Hippocampal formation (tissue), 2 donors: ENCODE results near the gene ALX4.

Source experiments
- DNase-seq, 2 donors: peaks; one replicate each; lab custom pipeline; 2025; lab: John Stamatoyannopoulos, UW

The ALX4 gene

DNA sequence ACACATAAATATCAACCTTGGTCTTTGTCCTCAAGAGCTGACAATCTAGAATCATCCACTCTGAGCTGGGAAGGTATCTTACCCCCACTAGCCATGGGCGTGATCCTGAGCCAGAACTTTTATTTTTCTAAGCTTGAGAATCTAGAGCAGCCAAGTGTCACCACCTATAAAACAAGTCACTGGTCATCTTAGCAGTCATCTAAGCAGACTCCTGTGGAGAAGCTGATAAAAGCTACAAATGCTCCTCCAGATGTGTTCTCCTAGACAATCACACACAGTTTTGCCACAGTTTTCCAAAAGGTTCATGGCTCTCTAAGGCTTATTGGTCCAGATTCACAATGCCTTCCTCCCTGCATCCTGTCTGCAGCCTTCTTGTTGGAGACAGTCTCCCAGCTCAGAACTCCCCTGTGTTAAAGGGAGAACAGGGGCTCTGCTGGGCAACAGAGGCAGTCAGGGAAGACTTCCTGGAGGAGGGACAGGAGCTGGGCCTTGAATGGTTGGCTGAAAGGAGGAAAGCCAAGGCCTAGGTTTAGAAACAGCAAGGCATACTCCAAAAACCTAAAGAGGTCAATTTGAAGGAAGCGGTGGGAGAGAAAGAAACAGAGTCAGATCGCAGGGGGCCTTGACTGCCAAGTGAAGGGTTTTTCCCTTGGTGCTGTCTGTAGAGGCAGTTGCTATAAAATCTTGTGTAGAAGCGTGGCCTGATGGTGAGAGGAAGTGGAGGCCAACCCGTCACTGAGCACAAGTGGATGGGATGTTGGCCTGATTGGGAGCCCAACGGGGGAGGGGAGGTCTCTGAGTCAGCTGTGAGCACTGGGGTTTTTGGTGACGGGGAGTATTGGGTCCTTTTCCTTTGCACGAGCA lies 42.0 kb downstream of the ALX4 start:
- no peak for DNase-seq

DNA sequence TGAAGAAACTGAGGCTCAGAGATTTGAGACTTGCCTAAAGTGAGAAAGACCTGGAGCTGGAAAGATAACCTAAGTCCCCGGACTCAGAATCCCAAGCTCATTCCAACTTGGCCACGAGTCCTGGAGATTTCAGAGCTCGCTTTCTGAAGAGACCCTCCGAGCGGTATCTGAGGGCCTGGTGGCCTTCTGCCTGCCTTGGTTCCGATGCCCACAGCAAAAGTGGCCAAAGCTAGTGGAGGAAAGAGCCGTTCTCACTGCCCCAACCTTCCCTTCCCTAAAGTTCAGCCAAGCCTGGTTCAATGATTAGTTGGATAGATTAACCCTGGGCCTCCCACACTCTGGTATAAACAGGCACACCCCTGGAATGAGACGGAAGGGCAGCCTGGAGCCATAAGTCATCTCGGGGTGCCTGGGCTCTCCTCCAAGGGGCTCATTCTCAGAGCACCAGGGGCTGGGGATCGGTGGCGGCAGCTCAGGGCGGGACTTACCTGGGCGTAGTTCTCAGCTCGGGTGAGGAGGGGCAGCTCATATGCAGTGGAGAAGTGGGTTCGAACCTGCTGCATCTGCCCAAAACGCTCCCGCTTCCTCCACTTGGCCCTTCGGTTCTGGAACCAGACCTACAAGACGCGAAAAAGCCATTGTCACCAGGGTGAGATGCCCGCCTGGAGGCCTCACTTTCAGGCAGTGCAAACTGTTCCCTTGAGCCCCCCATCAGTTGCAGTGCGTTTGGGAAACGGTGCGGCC lies 42.8 kb downstream of the ALX4 start:
- DNase-seq, result no peak

DNA sequence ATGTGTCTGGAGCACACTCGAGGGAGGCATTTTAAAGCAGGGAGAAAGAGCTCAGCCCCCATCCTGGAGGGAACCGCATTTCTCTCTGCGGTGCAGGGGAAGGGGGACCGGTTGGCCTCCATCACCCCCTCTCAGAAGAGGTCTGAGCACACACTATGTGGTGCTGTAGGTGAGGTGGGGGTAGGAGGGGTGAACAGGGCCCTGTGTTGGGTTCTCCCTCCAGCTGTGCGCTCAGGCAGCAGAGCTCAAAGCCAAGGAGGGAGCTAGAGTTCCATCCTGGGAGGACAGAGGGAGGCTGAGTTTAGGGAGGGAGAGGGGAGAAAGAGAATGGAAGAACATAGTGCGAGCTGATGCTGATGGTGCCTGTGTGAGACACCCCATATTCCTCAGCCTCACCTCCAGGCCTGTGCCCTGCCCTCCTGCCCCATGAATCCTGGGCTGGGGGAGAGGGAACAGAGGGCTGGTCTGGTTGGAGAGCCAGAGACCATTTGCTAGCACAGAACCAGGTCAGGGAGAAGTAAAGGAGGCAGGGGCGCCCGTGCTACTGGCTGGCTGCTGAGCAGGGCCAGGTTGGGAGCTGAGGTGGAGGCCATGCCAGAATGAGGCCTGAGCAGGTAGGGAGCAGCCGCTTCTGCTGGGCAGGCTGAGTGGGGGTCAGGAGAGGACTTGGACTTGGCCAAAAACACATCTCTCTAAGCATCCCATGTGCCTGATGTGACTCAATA lies 43.7 kb downstream of the ALX4 start:
- DNase-seq, result no peak

DNA sequence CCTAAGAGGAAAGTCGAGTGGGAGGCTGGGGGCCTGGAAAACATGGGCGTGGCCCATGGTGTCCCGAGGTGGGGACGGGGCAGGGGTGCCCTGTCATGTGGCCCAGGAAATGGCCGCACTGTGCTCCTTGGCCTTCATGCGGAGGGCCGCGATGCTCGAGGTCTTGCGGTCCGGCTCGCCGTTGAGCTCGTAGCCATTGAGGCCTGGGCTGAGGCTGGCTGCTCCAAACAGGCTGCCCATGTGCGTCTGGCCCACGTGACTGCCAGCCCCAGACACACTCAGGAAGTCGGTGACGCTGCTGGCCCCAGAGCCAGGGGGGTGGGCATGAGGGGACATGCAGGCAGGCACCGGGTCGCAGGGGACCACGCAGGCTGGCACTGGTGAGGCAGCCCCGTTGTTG lies 45.2 kb downstream of the ALX4 start:
- DNase-seq, result no peak

DNA sequence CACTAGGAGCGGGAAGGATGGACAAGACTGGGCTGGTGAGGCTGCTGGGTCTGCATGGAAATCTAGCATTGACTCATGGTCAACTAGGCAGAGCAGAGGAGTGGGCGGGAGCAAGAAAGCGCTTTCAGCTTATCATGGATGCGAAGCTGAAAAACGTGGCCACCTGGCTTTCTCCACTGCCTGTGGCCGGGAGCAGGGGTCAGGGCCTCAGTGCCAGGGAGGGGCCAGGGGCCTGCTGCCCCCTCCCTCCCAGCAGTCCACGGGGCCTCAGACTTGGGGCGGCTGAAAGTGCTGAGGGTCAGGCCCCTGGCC lies 45.5 kb downstream of the ALX4 start:
- DNase-seq, result no peak

DNA sequence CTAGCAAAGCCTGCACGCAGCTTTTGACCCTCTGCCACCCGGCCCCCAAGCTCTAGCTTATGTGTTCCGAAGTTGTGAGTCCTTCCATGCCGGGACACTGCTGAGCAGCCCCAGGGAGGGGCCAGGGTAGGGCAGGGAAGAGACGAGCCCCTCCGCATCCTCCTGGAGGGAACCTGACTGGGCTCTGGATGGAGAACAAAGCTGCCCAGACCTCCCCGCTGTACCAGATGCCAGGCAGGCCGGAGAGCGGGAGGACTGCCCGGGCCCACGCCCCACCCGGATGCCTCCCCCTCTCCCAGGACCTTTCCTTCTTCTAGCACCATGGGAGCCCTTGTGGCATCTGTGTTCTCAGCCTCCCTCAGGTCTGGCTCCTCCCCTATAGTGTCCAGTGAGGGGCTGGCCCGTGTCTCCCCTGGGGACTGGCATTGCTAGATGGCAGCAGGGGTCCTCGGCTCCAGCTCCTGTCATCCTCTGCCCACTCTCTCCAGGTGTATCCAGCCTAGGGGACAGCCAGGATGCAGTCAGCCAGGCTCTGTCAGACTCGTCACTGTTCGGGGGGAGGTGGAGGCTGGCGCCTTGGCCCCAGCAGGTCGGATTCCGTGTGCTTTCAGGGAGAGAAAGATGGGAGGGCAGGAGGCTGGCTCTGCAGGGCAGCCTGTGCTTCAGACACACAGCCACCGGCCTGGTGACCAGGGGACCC lies 46.1 kb downstream of the ALX4 start:
- DNase-seq, result no peak

DNA sequence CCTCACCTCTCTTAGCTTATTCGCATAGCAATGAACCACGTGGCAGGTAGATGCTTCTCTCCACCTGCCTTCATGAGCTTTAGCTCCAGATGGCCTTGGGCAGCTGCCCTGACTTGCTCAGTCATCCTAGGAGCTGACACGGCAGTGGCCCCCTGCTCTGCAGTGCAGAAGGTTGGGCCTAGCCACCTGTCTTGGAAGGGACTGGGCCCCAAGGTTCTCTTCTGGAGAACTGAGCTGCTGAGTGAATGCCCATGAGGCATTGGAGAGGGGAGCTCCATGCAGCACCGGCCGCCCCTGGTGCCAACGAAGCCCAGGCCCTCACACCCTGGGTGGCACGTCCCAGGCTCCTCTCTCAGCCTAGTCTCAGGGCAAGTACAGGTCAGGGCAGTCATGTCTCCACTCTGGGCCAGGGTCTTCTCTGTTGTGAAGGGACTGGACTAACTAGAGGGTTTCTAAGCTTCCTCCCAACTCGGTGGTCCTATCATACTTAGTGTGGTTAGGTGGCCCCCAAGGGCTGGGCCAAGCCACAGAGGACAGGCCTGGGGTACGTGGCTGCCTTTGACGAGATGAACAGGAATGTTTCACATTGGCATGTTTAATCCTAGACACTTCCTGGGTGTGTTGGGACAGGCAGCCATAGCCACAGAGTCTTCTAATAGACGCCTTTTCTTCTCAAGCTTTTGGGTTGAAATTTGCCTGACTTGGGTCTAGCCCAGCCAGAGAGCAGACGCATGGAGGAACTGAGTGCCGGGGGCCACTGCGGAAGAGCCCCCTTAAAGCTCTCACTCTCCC lies 47.9 kb downstream of the ALX4 start:
- no peak for DNase-seq

DNA sequence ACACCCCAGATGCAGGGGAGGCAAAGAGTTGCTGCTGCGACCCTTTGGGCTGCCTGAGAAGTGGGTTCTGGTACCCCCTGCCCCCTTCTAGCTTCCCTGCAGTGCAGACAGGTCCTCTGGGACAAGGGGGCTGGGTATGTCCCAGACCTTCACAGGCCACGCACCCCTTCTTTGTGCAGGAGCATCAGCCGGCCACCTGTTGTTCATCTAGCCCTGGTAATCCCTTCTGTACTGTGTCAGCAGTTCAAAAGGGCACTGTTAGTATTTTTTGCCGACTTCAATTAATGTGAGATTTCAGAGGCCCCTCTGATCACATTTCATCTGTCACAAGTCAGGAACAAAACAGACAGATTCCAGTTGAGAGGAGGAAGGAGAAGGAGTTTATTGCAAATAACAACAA lies 49.9 kb downstream of the ALX4 start:
- no peak for DNase-seq

DNA sequence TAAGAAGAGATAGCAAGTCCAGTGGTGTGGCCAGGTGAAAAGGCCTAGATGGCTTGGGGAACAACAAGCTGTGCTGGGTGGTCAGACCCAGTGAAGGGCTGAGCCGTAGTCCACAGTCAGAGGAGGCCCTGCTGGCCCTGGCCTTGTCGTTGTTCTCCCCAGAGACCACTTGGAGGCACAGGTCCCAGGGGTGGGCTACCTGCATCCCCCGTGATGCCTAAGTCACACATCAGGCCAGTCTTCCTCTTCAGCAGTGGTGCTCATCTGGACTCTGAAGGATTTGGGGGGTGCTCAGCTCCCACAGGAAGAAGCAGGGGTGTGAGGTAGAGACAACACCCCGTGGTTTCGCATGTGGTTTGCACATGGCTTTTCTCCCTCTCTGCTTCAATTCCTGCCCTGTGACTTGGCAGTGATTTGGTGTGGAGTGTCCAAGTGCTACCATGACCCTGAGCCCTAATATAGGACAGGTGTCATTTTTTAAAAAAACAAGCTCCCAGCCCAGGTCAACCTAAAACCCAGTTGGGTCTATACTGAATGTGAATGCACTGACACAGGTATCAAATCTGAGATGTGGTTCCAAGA lies 51.0 kb downstream of the ALX4 start:
- no peak for DNase-seq

DNA sequence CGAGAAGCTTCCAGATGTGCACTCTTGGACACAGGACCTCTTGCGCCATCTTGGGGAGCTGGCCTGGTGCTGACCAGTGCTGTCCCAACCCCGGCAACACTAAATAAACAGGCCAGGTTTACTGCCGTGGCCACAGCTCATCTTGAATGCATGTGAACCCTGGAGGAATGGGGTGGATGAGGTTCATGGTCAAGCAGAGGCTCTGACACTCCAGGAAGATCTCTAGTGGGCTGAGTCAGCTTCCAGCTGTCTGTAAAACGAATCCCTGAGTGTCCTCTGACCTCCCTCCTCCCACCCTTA lies 51.8 kb downstream of the ALX4 start:
- no peak for DNase-seq

DNA sequence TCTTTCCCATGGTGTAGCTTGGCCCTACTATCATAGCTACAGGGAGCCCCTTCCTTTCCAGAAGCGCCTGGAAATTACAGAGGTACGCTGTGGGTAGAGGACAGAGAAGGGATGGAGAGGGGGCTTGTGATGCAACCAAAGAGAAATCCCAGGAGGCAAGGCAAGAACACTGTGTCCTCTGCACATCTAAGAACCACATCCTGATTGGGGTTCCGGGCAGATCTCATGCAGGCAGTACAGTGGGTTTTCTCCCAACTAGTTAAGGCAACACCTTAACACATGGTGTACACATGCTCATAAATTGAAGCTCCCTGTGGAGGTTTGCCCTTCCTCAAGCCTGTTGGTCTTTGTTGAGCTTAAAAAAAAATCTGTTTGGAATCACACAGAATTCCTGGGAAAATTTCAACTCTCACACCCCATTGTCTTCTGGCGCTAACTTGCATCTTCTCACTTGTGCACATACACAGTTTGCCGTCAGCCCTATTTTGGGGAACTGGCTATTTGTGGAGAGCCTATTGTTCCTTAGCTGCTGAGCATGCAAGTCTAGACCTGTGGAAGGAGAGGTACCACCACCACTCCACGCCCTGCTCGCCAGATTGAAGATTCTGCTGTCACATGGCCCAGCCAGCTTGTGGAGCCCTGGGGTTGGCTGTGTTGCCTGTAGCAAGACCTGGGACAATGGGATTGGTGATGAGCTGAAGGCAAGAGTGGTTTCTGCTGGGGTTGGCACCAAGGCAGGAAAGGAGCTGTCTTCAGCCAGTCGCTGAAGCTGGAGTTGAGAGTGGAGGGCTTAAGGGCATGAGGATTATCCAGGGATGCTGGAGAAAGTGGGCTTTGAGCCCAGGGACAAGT lies 52.4 kb downstream of the ALX4 start:
- no peak for DNase-seq

DNA sequence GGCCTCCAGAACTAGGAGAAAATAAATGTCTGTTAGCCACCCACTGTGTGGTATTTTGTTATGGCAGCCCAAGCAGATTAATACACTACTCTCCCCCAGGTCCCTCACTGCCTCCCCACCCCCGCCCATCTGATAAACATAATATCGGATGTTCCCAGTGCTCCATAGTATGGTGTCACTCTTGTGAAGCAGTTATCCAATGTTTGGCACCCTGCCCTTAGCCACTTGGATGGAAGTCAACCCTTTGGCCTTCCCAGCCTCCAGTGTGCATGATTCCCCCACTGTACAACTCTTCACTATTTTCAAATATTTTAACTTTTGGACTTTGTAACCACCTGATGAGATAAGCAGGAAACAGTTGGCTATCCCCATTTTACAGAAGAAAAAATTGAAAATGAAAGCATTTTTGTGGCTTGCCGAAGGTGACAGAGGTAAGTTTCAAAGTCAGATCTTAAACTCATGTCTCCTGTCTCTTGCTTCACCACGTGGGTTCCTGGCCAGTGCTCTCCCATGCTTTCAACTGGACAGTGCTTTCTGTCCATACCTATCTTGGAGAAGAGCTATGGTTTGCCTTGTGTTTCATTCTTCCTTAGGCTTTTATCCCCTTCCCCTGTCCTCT lies 53.2 kb downstream of the ALX4 start:
- DNase-seq, result no peak

DNA sequence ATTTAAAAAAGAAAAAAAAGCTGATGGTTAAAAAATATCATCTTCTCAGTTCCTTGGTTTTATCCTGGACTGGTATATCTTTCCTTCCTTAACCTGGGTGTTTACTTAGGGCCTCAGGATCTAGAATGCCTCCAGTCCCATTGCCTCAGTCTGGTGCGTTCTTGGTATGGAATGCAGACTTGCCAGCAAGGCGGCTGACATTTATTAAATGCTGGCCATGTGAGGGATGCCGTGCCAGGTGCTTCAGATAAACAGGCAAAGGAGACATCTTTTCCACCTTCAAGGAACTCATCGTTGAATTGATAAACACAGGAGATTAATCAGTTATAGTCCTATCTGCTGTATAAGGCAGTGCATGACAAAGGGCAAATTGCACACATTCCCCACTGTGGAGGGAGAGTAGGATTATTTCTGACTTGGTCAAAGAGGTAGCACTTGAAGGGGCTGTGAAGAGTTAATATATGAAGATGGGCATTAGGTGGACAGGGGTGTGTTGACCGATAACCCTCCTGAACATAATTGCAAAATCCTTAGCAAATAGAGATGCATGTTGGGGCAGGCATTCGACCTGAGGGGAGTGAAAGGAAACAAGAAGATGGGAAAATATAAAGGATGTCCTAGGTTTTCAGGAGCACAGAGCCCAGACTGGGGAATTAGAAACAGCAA lies 54.4 kb downstream of the ALX4 start:
- DNase-seq, result no peak

DNA sequence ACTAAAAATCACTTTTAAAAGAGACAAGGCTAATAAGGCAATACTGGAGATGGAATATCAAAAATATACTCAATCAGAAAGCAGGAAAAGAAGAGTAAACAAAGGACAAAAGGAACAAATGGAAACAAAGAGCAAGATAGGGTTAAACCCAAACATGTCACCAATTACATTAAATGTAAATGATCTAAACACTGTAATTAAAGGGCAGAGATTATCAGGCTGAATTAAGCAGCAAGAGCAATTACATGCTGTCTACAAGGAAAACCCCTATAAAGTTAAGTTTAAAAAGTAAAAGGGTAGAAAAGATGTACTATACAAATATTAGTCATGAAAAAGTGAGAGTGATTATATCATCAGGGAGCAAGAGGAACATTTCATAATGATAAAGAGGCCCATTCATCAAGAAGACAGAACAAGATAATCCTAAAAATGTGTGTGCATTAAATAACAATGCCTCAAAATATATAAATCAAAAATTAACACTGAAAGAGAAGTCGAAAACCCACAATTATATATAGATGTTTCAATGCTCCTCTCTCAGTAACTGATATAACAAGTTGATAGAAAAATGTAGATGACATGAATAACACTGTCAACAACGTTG lies 56.8 kb downstream of the ALX4 start:
- no peak for DNase-seq

DNA sequence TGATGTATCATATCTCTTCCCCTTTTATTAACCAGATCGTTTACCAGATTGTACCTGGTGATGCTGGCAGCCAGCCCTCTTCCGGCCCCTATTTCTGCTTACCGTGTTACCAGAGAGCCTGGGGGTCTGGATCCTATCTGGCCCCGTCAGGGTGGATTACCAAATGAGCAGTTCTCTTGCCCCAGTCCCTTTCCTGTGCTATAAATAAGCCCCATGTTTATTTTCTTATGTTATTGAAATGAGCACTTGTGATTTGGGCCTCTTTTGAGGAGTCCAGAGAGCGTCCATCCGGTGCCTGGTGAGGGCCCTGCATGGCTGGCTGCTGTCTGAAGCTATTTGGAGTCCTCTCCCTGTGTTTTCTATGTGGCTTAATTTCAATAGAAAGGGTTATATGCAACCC lies 59.5 kb downstream of the ALX4 start:
- no peak for DNase-seq

DNA sequence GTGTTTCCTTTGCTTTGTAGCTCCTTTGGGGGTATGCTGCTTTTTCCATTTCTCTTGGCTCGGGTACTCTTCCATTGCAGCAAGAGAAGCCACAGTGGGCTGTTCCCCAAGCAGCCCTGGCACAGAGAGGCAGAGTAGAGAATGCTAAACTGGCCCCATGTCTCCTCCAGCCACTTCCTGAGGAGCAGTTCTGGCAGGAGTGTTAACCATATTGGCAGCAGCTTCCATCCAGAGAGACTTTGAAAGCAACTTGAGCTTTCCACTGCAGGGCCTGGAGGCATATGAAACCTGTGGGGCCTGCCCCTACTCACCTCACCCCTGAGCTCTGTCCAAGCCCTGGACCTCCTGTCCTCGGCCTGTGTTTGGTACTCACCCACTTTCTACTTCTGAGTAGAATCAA lies 61.8 kb downstream of the ALX4 start:
- no peak for DNase-seq

DNA sequence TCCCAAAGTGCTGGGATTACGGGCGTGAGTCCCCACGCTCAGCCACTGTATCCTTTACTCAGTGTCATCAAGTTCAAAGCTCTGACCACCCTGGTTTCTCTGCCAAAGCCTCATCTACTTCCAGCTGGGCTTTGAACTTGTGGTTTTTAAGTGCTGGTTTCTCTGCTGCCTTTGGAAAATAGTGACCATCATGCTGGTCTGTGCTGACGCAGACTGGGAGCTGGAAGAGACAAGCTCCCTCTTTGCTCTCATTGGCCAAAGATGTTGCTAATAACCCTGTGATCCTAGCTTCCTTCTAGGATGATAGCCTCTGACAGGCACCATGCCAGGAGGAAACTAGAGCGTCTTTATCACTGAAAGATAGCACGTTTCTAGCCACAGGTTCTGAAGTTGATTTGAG lies 62.4 kb downstream of the ALX4 start:
- DNase-seq, result no peak

DNA sequence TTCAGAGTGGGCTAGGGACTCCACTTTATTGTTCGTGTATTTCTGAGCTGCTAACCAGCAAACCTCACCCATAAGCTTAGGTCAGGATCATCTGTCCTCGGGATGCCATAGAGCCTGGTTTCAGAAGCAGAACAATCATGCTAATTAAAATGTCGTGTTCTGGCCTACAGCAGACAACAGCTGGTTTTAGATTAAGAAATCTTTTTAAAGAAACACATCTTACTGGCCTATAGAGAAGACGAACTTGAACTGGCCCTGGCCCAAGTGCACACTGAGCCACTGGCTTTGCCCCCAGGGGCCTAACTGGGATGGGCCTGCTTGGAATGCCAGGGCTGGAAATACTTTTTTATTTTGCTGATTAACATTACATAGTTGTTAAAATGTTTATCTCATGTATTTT lies 63.2 kb downstream of the ALX4 start:
- DNase-seq, result no peak
